Endometrium (tissue), 2 donors: ENCODE data around the gene PRDM16.

Experiments
- FAIRE-seq: peaks from 2 replicates; lab custom pipeline; 2012; peaks lifted over from hg19 to GRCh38; lab: Jason Lieb, UNC
- donor health status: control.
- donor health status: control.

The PRDM16 gene

GRCh38 chr1:3183813-3184212, 114.8 kb downstream of the PRDM16 start:
- FAIRE-seq = no peak

GRCh38 chr1:3184666-3185065, 115.7 kb downstream of the PRDM16 start:
- no peak for FAIRE-seq

GRCh38 chr1:3185896-3186525, 117.0 kb downstream of the PRDM16 start:
- no peak for FAIRE-seq

- FAIRE-seq = no peak
Observed at GRCh38 chr1:3186526-3186921, 117.5 kb downstream of the PRDM16 start.

GRCh38 chr1:3187415-3188149, 118.6 kb downstream of the PRDM16 start:
- no peak for FAIRE-seq

GRCh38 chr1:3188150-3188971, 119.4 kb downstream of the PRDM16 start:
- no peak for FAIRE-seq

GRCh38 chr1:3190256-3191041, 121.4 kb downstream of the PRDM16 start:
- FAIRE-seq = no peak

GRCh38 chr1:3192361-3192760, 123.4 kb downstream of the PRDM16 start:
- FAIRE-seq = no peak

GRCh38 chr1:3192825-3193224, 123.8 kb downstream of the PRDM16 start:
- no peak for FAIRE-seq

GRCh38 chr1:3193811-3194210, 124.8 kb downstream of the PRDM16 start:
- no peak for FAIRE-seq

- no peak for FAIRE-seq
Observed at GRCh38 chr1:3194760-3195479, 125.9 kb downstream of the PRDM16 start.

GRCh38 chr1:3195480-3195815, 126.4 kb downstream of the PRDM16 start:
- no peak for FAIRE-seq

- FAIRE-seq = no peak
Observed at GRCh38 chr1:3195966-3196515, 127.0 kb downstream of the PRDM16 start.

GRCh38 chr1:3196577-3197245, 127.7 kb downstream of the PRDM16 start:
- FAIRE-seq = no peak

GRCh38 chr1:3197781-3198316, 128.8 kb downstream of the PRDM16 start:
- FAIRE-seq = no peak

GRCh38 chr1:3198371-3199271, 129.6 kb downstream of the PRDM16 start:
- no peak for FAIRE-seq

GRCh38 chr1:3204725-3205124, 135.7 kb downstream of the PRDM16 start:
- FAIRE-seq = no peak

GRCh38 chr1:3205815-3206214, 136.8 kb downstream of the PRDM16 start:
- FAIRE-seq = no peak

GRCh38 chr1:3206696-3207095, 137.7 kb downstream of the PRDM16 start:
- FAIRE-seq = no peak
